Ishikawa (cell line): Measurements from ENCODE around the gene IGSF22.
A peak's percentile ranks its signal among the peaks of the same experiment; 100 is the strongest.

Source experiments
- CEBPB ChIP-seq: IDR thresholded peaks from 2 replicates; pipeline ENCODE4 v1.6.1; 2012
- EGR1 ChIP-seq: IDR thresholded peaks from 2 replicates; pipeline ENCODE4 v1.6.1; 2012
- EP300 ChIP-seq: IDR thresholded peaks from 2 replicates; pipeline ENCODE4 v1.6.1; 2012; ENCODE audit warnings: borderline replicate concordance
- RAD21 ChIP-seq: IDR thresholded peaks from 2 replicates; pipeline ENCODE4 v1.6.1; 2012; ENCODE audit warnings: low read depth
- TAF1 ChIP-seq: IDR thresholded peaks from 2 replicates; pipeline ENCODE4 v1.6.1; 2012; ENCODE audit warnings: low read depth, mild to moderate bottlenecking
- TCF12 ChIP-seq: IDR thresholded peaks from 2 replicates; pipeline ENCODE4 v1.6.1; 2012; ENCODE audit warnings: low read depth
- YY1 ChIP-seq: IDR thresholded peaks from 2 replicates; pipeline ENCODE4 v1.6.1; 2012; ENCODE audit warnings: low read depth
- ZBTB7A ChIP-seq: IDR thresholded peaks from 2 replicates; pipeline ENCODE4 v1.6.1; 2012; ENCODE audit warnings: low read depth
- TF ChIP-seq, protein P1 (sequence below): IDR thresholded peaks from 2 replicates; pipeline ENCODE4 v1.6.1; 2012
- TF ChIP-seq, protein P2 (sequence below): IDR thresholded peaks from 2 replicates; pipeline ENCODE4 v1.6.1; 2012; ENCODE audit warnings: low read depth, mild to moderate bottlenecking

DNA sequence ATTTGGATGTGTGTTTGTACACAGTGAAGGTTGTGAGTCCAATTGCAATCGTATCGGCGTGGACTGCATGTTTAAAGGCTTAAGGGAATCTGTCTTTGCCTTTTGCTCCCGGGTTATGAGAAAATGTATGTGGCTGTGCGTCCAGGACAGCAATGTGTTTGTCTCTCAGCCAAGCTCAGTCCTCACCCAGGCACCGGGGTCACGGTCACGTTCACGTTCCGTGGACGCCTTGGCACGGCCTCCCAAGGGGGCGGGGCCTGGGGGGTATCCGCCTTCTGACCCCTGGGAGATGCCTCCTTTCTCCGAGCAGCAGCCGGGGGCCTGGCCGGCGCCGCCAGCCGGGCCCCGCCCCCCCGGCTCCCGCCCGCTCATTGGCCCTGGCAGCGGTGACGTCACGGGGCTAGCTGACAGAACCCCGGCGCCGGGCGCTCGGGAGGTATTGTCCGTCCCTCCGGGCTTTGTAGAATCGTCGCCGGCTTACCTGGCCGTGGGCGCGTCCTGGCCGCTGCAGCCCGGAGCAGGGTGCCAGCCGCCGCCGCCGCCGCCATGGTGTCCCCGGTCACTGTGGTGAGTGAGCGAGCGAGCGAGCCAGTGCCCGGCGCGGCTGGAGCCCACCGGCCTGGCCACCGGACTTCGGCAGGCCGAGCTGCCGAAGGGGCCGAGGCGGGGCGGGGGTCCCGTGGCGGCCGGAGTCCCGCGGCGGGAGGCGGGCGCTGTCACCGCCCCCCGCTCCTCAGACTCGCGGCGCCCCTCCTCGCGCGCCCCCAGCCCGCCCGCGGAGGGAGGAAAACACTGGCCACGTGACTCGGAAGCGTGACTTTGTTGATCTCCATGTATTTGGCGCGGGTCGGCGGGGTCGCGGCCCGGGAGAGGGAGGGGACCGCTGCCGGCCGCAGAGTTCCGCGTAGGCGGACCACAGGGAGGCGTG is 27.4 kb downstream of the IGSF22 start, which contains the start of gene TMEM86A:
- TF ChIP-seq, protein P1, sequence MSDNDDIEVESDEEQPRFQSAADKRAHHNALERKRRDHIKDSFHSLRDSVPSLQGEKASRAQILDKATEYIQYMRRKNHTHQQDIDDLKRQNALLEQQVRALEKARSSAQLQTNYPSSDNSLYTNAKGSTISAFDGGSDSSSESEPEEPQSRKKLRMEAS: peak; percentile 61; the same call in 1 of the 2 replicates
- TF ChIP-seq, protein P2, sequence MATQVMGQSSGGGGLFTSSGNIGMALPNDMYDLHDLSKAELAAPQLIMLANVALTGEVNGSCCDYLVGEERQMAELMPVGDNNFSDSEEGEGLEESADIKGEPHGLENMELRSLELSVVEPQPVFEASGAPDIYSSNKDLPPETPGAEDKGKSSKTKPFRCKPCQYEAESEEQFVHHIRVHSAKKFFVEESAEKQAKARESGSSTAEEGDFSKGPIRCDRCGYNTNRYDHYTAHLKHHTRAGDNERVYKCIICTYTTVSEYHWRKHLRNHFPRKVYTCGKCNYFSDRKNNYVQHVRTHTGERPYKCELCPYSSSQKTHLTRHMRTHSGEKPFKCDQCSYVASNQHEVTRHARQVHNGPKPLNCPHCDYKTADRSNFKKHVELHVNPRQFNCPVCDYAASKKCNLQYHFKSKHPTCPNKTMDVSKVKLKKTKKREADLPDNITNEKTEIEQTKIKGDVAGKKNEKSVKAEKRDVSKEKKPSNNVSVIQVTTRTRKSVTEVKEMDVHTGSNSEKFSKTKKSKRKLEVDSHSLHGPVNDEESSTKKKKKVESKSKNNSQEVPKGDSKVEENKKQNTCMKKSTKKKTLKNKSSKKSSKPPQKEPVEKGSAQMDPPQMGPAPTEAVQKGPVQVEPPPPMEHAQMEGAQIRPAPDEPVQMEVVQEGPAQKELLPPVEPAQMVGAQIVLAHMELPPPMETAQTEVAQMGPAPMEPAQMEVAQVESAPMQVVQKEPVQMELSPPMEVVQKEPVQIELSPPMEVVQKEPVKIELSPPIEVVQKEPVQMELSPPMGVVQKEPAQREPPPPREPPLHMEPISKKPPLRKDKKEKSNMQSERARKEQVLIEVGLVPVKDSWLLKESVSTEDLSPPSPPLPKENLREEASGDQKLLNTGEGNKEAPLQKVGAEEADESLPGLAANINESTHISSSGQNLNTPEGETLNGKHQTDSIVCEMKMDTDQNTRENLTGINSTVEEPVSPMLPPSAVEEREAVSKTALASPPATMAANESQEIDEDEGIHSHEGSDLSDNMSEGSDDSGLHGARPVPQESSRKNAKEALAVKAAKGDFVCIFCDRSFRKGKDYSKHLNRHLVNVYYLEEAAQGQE: no peak
- TF ChIP-seq TCF12: no peak
- TF ChIP-seq CEBPB: no peak
- no peak; the same call in 1 of the 2 replicates for TF ChIP-seq YY1
- TF ChIP-seq TAF1: peak; percentile 67; the same call in 1 of the 2 replicates
- no peak for TF ChIP-seq EP300
- no peak for TF ChIP-seq RAD21
- TF ChIP-seq ZBTB7A: peak; percentile 65; the same call in 1 of the 2 replicates
- TF ChIP-seq EGR1: peak; percentile 30; the same call in 1 of the 2 replicates
